SK-N-SH treated with all-trans-retinoic acid at 6 μM for 48 hours (cell line): ENCODE data around the gene MXD1.

Experiments
- ARNTL ChIP-seq: fragments of 450-650 bp; formaldehyde crosslinking; IDR thresholded peaks from 2 replicates; pipeline ENCODE4 v1.5.0; 2020; ENCODE audit warnings: low read depth, mild to moderate bottlenecking, moderate library complexity, borderline replicate concordance
- BACH2 ChIP-seq: fragments of 250-450 bp; sonication (Bioruptor Pico); IDR thresholded peaks from 2 replicates; pipeline ENCODE4 v1.9.0; 2021; ENCODE audit warnings: mild to moderate bottlenecking, borderline replicate concordance
- ESRRG ChIP-seq: fragments of 250-450 bp; sonication (Bioruptor Pico); IDR thresholded peaks from 2 replicates; pipeline ENCODE4 v1.6.1; 2021; ENCODE audit warnings: mild to moderate bottlenecking
- GLIS3 ChIP-seq: fragments of 250-450 bp; sonication (Bioruptor Pico); IDR thresholded peaks from 2 replicates; pipeline ENCODE4 v1.5.0; 2020; ENCODE audit warnings: mild to moderate bottlenecking, moderate library complexity
- ISL1 ChIP-seq: fragments of 250-450 bp; sonication (Bioruptor Pico); IDR thresholded peaks from 2 replicates; pipeline ENCODE4 v2.1.2; 2022; ENCODE audit warnings: mild to moderate bottlenecking, moderate library complexity
- PPARA ChIP-seq: fragments of 250-450 bp; sonication (Bioruptor Pico); IDR thresholded peaks from 2 replicates; pipeline ENCODE4 v1.5.0; 2020; ENCODE audit warnings: mild to moderate bottlenecking, borderline replicate concordance
- TOX ChIP-seq: fragments of 250-450 bp; sonication (Bioruptor Pico); IDR thresholded peaks from 2 replicates; pipeline ENCODE4 v1.8.0; 2021; ENCODE audit warnings: mild to moderate bottlenecking, moderate library complexity, borderline replicate concordance
- ZC3H10 ChIP-seq: fragments of 250-450 bp; sonication (Bioruptor Pico); IDR thresholded peaks from 2 replicates; pipeline ENCODE4 v1.5.1; 2021; ENCODE audit warnings: mild to moderate bottlenecking, moderate library complexity
- ZFP3 ChIP-seq: fragments of 250-450 bp; sonication (Bioruptor Pico); IDR thresholded peaks from 2 replicates; pipeline ENCODE4 v1.5.0; 2020; ENCODE audit warnings: mild to moderate bottlenecking, moderate library complexity
- ZFP30 ChIP-seq: fragments of 450-650 bp; formaldehyde crosslinking; IDR thresholded peaks from 2 replicates; pipeline ENCODE4 v1.5.0; 2022; ENCODE audit warnings: mild to moderate bottlenecking, moderate library complexity
- ZNF8 ChIP-seq: fragments of 450-650 bp; formaldehyde crosslinking; IDR thresholded peaks from 2 replicates; pipeline ENCODE4 v1.5.0; 2020; ENCODE audit warnings: mild to moderate bottlenecking, moderate library complexity
- TF ChIP-seq, protein P1 (sequence below): fragments of 250-450 bp; sonication (Bioruptor Pico); IDR thresholded peaks from 2 replicates; pipeline ENCODE4 v1.5.1; 2020; ENCODE audit warnings: low read depth, mild to moderate bottlenecking, moderate library complexity

DNA sequence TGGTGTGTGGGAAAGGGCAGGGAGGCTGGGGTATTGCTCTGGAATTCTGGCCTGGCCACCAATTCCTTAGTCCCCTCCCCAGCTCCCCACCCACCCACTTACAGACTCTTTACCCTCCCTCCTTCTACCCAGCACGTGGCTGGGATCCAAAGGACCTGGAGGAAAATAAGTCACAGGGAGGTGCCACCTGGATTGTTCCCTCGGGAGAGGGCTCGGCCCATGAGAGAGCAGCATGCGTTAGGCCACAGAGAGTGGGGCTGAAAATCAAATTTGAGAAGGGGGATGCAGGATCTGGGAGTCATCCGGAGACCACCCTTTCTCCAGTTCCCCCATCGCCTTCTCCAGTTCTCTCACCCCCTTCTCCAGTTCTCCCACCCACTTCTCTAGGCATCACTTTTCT, 43.6 kb downstream of the MXD1 start:
- TF ChIP-seq GLIS3 (CRISPR knock-in tag) (no peak), ZC3H10 (CRISPR knock-in tag) (no peak), ZNF8 (CRISPR knock-in tag) (no peak), BACH2 (CRISPR knock-in tag) (no peak), ZFP30 (no peak), ESRRG (no peak), PPARA (no peak), ISL1 (CRISPR knock-in tag) (no peak), ZFP3 (CRISPR knock-in tag) (no peak), ARNTL (CRISPR knock-in tag) (no peak), TOX (no peak)
- TF ChIP-seq, protein P1, sequence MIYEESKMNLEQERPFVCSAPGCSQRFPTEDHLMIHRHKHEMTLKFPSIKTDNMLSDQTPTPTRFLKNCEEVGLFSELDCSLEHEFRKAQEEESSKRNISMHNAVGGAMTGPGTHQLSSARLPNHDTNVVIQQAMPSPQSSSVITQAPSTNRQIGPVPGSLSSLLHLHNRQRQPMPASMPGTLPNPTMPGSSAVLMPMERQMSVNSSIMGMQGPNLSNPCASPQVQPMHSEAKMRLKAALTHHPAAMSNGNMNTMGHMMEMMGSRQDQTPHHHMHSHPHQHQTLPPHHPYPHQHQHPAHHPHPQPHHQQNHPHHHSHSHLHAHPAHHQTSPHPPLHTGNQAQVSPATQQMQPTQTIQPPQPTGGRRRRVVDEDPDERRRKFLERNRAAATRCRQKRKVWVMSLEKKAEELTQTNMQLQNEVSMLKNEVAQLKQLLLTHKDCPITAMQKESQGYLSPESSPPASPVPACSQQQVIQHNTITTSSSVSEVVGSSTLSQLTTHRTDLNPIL: no peak
